ENCODE results near the gene PPP1R13B.
"Not testable (repeated sequence)": the region's sequence is repeated elsewhere in the genome, so short reads cannot be mapped to it uniquely, and the experiment has no call there.

Gene PPP1R13B

GRCh38 chr14:103834956-103835355, 12.4 kb downstream of the PPP1R13B start:
- no peak for DNase-seq (ENCODE audit: low read depth, low spot score)

- DNase-seq (ENCODE audit: low read depth, low spot score), result no peak
These were observed 13.7 kb downstream of the PPP1R13B start for GRCh38 chr14:103833711-103834110.

GRCh38 chr14:103832046-103832445, 15.3 kb downstream of the PPP1R13B start:
- no peak for DNase-seq (ENCODE audit: low read depth, low spot score)

GRCh38 chr14:103830511-103831270, 16.7 kb downstream of the PPP1R13B start:
- DNase-seq (ENCODE audit: low read depth, low spot score), result no peak

GRCh38 chr14:103828315-103828967, 18.9 kb downstream of the PPP1R13B start:
- no peak for DNase-seq (ENCODE audit: low read depth, low spot score)

GRCh38 chr14:103825101-103825500, 22.3 kb downstream of the PPP1R13B start:
- no peak for DNase-seq (ENCODE audit: low read depth, low spot score)

GRCh38 chr14:103820908-103821307, 26.5 kb downstream of the PPP1R13B start:
- DNase-seq (ENCODE audit: low read depth, low spot score), result no peak

- no peak for DNase-seq (ENCODE audit: low read depth, low spot score)
These were observed 27.0 kb downstream of the PPP1R13B start for GRCh38 chr14:103820382-103820781.

GRCh38 chr14:103819503-103820307, 27.7 kb downstream of the PPP1R13B start:
- no peak for DNase-seq (ENCODE audit: low read depth, low spot score)

- DNase-seq (ENCODE audit: low read depth, low spot score), result no peak
These were observed 28.5 kb downstream of the PPP1R13B start for GRCh38 chr14:103818870-103819269.

- no peak for DNase-seq (ENCODE audit: low read depth, low spot score)
These were observed 29.0 kb downstream of the PPP1R13B start for GRCh38 chr14:103818422-103818821.

GRCh38 chr14:103817595-103817994, 29.8 kb downstream of the PPP1R13B start:
- no peak for DNase-seq (ENCODE audit: low read depth, low spot score)

- DNase-seq (ENCODE audit: low read depth, low spot score), result no peak
These were observed 30.4 kb downstream of the PPP1R13B start for GRCh38 chr14:103816991-103817390.

GRCh38 chr14:103815253-103815652, 32.1 kb downstream of the PPP1R13B start:
- DNase-seq (ENCODE audit: low read depth, low spot score), result no peak

GRCh38 chr14:103811189-103811588, 36.2 kb downstream of the PPP1R13B start:
- no peak for DNase-seq (ENCODE audit: low read depth, low spot score)

- peak; percentile 51 for DNase-seq (ENCODE audit: low read depth, low spot score)
These were observed 38.9 kb downstream of the PPP1R13B start for GRCh38 chr14:103808403-103809001.

GRCh38 chr14:103806805-103807204, 40.6 kb downstream of the PPP1R13B start:
- DNase-seq (ENCODE audit: low read depth, low spot score), result no peak

- DNase-seq (ENCODE audit: low read depth, low spot score), result no peak
These were observed 41.7 kb downstream of the PPP1R13B start for GRCh38 chr14:103805708-103806107.

GRCh38 chr14:103803661-103804060, 43.7 kb downstream of the PPP1R13B start:
- no peak for DNase-seq (ENCODE audit: low read depth, low spot score)

- DNase-seq (ENCODE audit: low read depth, low spot score), result no peak
These were observed 45.0 kb downstream of the PPP1R13B start for GRCh38 chr14:103802356-103802755.

- no peak for DNase-seq (ENCODE audit: low read depth, low spot score)
These were observed 45.9 kb downstream of the PPP1R13B start for GRCh38 chr14:103801459-103801858.

- DNase-seq (ENCODE audit: low read depth, low spot score), result not testable (repeated sequence)
These were observed 54.2 kb downstream of the PPP1R13B start for GRCh38 chr14:103793192-103793591.

Data from activated naive CD8-positive, alpha-beta T cell treated with anti-CD3 and anti-CD28 coated beads, Interleukin-2, amount 50 U/mL, for 16 hours (primary cell).